ENCODE results near the gene CTNNB1. TPM values are rescaled to one million over a fixed set of nuclear protein-coding genes. Genes with fewer than 3 reads are reported as not detected.
A peak's percentile ranks its signal among the peaks of the same experiment; 100 is the strongest.

CTNNB1 gene
- total and polyA plus RNA-seq, 2 of the 13 experiments (the other 11 are each of a cell fraction or from before 2014, with no cell fraction given), result 398 to 489 TPM

- TF ChIP-seq GABPA (IDR thresholded peaks at IDR 0.05; ENCODE audit: low read depth, low read length) (no peak), GABPA (CRISPR knock-in tag; IDR thresholded peaks at IDR 0.05; ENCODE audit: low read depth) (peak; percentile 52; the same call in 1 of the 2 replicates), E2F2 (CRISPR knock-in tag; IDR thresholded peaks at IDR 0.05; ENCODE audit: borderline replicate concordance) (no peak), ZNF790 (CRISPR knock-in tag; IDR thresholded peaks at IDR 0.05; ENCODE audit: borderline replicate concordance) (no peak), FOXK1 (CRISPR knock-in tag; IDR thresholded peaks at IDR 0.05; ENCODE audit: borderline replicate concordance, low read depth) (no peak), HIC2 (CRISPR knock-in tag; IDR thresholded peaks at IDR 0.05; ENCODE audit: low read depth) (no peak), ZNF777 (CRISPR knock-in tag; IDR thresholded peaks at IDR 0.05) (no peak), AFF4 (CRISPR knock-in tag; IDR thresholded peaks at IDR 0.05) (no peak), ZFP37 (CRISPR knock-in tag; IDR thresholded peaks at IDR 0.05; ENCODE audit: borderline replicate concordance) (no peak), NFATC3 (CRISPR knock-in tag; IDR thresholded peaks at IDR 0.05) (no peak), ZFP90 (CRISPR knock-in tag; IDR thresholded peaks at IDR 0.05; ENCODE audit: borderline replicate concordance) (no peak), REXO4 (CRISPR knock-in tag; IDR thresholded peaks at IDR 0.05; ENCODE audit: borderline replicate concordance) (no peak), ZNF34 (CRISPR knock-in tag; IDR thresholded peaks at IDR 0.05; ENCODE audit: borderline replicate concordance) (no peak), YEATS4 (CRISPR knock-in tag; IDR thresholded peaks at IDR 0.05; ENCODE audit: borderline replicate concordance) (no peak), ZNF550 (CRISPR knock-in tag; IDR thresholded peaks at IDR 0.05; ENCODE audit: borderline replicate concordance) (no peak), HNF4A (CRISPR knock-in tag; IDR thresholded peaks at IDR 0.05) (peak; percentile 44), FOSL1 (CRISPR knock-in tag; IDR thresholded peaks at IDR 0.05; ENCODE audit: borderline replicate concordance) (no peak), ZNF549 (CRISPR knock-in tag; IDR thresholded peaks at IDR 0.05) (no peak), PBX3 (CRISPR knock-in tag; IDR thresholded peaks at IDR 0.05; ENCODE audit: borderline replicate concordance) (no peak), ZNF484 (CRISPR knock-in tag; IDR thresholded peaks at IDR 0.05; ENCODE audit: borderline replicate concordance, low read depth) (no peak), FOXO1 (CRISPR knock-in tag; IDR thresholded peaks at IDR 0.05) (peak; percentile 35; the same call in 1 of the 2 replicates), ZNF850 (CRISPR knock-in tag; conservative IDR thresholded peaks at IDR 0.05) (no peak), YEATS2 (CRISPR knock-in tag; IDR thresholded peaks at IDR 0.05; ENCODE audit: borderline replicate concordance) (no peak)
Measured at GRCh38 chr3:41265823-41266273, 66.5 kb downstream of the CTNNB1 start (continued).

Data from HepG2 (cell line).